Activated T-cell treated with anti-CD3 and anti-CD28 coated beads for 24 hours (primary cell): ENCODE data around the gene RACGAP1.
"Not testable (repeated sequence)": the region's sequence is repeated elsewhere in the genome, so short reads cannot be mapped to it uniquely, and the experiment has no call there.

Experiments used
- DNase-seq: peaks from one replicate; pipeline ENCODE4 v3.0.0-alpha.2; 2020; ENCODE audit warnings: low read depth

The RACGAP1 gene

DNA sequence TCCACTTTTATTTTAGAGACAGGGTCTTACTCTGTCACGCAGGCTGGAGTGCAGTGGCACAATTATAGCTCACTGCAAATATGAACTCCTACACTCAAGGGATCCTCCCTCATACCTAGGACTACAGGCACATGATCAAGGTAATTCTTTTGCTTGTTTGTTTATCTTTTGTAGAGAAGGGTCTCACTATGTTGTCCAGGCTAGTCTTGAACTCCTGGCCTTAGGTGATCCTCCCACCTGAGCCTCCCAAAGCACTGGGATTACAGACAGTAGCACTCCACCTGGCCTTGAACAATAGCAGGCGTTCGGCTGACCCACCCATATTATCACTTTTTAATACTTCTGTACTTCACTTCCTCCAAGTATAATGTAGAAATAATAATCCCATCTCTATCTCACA is 1.4 kb upstream of the RACGAP1 start:
- no peak for DNase-seq

DNA sequence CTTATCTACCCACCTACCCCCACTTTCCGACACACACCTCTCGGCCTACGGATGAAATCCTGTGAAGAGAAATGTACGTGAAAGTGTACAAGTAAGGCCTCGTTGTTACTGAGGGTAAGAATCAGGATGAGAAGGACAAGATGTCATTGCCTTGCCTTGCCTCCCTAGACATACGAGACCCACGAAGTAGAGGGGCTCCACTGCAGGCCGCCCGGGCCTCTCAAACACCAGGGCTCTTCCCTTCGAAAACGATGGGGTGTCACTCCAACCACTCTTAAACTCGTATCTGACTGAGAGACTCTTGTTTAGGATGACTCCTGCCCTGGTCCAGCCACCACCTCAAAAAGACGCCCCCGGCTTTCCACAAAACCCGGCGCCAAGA is 498 bp downstream of the RACGAP1 start:
- DNase-seq, result no peak

DNA sequence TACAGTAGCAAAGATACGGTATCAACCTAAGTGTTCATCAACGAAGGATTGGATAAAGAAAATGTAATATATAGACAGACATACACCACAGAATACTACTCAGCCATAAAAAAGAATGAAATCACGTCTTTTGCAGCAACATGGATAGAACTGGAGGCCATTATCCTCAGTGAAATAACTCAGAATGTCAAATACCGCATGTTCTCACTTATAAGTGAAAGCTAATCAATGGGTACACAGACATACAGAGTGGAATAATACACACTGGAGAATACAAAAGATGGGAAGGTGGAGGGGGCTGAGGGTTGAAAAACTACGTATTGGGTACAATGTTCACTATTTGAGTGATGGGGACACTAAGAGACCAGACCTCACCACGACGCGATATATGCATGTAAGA is 1.1 kb downstream of the RACGAP1 start:
- DNase-seq, result no peak

DNA sequence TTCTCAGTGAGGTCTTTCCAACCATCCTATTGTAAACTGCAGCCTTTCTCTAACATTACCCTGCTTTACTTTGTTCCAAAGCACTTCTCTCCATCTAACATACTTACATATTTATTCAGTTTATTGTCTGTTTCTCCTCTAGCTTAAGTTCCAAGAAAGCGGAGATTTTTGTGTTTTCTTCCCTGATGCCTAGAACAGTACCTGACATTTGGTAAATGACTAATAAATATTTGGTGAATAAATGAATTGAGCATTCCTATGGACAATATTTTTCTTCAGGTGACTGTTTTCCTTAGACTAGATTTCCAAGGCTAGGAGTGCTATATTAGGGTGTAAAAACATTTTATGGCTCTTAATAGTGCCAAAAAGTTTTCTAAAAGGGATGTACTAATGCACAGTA is 2.4 kb downstream of the RACGAP1 start:
- no peak for DNase-seq

DNA sequence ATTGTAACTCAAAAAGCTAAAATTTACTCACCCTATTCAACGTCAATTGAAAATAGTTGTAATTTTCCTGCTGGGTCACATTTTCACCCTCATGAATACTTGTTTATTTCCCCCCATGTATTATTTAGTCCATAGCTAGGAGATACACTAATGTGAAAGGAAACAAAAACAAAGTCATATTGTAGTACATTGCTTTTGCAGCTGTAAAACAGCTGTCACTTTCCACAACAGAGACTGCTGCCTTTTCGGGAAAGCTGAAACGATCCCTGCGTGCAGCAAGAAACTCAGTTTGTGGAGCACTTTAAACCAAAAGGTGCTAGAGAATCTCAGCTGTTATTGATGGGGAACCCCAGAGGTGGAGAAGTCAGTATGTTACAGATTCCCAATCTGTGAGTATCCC is 4.3 kb downstream of the RACGAP1 start:
- no peak for DNase-seq

DNA sequence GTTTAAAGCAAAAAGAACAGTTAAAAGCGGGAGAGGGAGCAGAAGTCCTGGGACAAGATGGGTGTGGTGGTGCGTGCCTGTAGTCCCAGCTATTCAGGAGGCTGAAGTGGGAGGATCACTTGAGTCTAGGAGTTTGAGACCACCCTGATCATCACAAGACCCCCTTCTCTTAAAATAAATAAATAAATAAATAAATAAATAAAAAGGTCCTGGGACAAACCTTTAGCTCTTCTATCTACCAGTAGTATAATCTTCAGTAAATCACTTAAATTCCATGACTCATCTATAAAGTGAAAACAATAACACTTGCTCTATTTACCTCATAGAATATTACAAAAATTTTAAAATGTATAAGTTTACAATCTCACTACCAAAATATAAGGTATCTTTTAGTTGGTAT is 5.8 kb downstream of the RACGAP1 start:
- DNase-seq, result no peak

- DNase-seq, result no peak
Observed at GRCh38 chr12:50018968-50019367, 6.3 kb downstream of the RACGAP1 start.

- no peak for DNase-seq
Observed at GRCh38 chr12:50018154-50018553, 7.1 kb downstream of the RACGAP1 start.

GRCh38 chr12:50017641-50018040 is 7.7 kb downstream of the RACGAP1 start:
- no peak for DNase-seq

DNA sequence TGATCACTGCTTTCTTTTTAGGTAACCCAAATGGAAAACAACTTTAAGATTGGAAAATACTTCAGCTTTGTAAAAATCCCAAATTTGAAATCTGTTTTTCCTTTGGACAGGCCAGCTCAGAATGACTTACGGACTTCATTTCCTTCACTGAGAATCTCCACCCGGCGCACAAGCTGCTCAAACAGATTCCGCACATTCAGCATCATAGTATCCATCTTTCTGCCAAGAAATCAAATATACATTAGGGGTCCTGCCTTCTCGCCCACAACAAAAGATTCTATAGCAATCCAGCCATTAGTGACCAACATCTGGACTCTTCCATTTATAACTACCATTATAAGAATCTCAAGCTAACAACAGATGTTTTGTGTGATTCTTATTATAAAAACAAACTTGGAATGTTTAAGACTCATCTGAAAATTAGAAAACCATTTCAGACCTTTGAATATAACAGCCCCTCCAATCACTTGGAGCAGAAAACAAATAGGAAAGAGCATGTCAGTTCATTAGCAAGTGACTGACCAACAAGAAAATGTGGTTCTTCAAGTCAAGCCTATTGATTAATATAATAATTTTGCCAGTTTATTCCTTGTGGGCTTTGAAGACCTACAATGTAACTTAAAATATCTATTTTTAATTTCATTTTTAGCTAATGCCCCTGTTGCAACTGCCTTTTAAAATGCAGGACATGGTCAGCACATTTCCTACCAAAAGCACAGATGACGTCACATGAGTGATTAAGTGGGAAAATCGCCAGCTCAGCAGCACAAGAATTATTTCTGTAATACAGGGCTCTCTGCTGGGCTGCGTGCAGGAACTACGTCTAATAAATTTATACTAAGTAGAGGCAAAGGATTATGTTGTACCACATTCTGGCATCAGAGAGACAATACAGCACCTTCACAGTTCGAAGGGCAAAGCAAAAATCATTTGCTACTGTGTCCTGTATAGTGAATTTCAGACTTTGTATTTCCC is 8.5 kb downstream of the RACGAP1 start:
- DNase-seq, result no peak

DNA sequence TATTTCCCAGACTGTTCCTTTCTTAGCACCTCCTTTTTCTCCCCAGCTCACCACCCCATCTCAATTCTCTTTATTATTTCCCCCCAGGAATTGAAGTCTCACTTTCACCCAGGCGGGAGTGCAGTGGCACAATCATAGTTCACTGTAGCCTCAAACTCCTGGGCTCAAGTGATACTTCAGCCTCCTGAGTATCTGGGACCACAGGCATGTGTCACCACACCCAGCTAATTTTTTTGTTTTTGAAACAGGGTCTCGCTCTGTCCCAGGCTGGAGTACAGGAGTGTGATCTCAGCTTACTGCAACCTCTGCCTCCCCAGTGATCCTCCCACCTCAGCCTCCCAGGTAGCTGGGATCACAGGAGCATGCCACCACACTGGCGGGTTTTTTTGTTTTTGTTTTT is 11.0 kb downstream of the RACGAP1 start:
- DNase-seq, result no peak

DNA sequence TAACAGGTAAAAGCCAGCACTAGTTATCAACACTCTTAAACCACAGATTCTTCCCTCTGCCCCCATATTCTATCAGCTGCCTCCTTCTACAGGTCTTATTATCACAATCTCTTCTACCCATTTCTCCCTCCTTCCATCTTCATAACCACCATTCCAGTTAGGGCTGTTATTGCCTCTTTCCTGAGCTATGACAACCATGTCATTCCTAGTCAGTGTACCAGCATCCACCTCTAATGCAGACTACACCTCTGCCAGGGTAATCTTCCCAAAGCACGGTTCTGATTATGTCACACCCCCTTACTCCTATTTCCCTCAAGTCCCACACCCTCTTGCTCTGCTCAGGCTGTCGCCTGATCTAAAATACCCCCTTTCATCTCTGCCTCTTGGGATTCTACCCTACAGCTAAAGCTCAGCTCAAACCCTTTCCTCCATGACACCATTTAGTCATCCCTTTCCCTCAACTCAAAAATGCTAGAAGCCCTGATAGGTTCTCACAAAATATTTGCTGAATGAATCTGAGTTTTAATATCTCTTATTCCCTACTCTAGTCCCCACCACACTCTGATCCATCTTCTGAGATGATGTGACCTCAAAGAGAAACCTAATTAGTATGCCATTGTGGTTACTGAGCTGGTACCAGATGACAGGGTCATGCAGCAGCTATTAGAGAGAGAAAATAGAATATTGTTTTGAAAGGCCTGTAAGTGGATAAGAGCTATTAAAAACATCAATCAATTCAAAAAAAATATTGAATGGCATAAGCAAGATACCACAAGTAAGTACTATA is 11.7 kb downstream of the RACGAP1 start:
- DNase-seq, result no peak

DNA sequence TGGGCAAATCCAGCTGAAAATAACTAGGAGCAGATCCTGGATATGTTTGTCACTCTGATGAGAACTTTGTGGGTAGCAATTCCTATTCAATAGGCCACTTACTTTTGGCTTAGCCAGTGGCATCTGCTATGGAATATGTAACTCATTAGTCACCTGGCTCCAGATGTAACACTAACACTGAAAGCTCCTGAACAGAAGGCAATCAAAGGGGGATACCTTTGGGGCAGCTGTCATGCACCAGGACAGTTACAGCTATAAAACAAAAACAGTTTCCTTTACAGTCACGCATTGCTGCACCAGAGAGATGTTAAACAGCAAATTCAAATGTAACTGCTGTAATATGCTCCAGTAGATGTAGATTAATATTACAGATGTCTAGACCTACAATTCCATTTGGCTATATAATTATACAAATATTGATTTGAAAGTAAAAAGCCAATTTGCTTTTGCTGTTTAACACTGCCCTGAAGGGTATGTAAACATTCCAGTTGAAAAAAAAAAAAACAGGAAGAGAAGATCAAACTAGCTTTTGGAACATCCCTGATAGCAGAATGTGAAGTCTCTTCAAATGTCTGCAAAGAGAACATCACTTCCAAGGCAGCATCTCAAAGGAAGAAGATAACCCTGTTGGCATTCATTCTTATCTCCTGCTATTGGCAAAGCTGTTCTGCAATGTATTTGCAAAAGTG is 18.4 kb downstream of the RACGAP1 start:
- no peak for DNase-seq

GRCh38 chr12:50006280-50006679 is 19.0 kb downstream of the RACGAP1 start:
- DNase-seq, result no peak

- no peak for DNase-seq
Observed at GRCh38 chr12:50005175-50005574, 20.1 kb downstream of the RACGAP1 start.

DNA sequence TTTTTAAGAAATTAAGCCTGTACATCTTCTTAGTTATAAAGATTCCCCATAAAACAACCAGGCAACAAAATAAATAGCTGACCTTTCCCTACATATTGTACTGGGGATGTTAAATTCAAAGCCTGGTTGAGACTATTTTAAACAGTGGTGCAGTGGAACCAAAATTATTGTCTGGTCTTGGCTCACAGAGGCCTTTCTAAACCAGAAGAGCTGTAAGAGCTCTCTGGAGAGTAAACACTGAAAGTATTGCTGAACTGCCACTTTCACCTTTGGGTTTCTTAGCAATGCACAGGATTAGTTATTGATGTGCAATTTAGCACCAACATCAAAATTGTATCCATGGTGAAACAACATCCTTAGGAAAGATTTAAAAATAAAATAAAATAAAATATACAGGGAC is 20.6 kb downstream of the RACGAP1 start:
- no peak for DNase-seq

DNA sequence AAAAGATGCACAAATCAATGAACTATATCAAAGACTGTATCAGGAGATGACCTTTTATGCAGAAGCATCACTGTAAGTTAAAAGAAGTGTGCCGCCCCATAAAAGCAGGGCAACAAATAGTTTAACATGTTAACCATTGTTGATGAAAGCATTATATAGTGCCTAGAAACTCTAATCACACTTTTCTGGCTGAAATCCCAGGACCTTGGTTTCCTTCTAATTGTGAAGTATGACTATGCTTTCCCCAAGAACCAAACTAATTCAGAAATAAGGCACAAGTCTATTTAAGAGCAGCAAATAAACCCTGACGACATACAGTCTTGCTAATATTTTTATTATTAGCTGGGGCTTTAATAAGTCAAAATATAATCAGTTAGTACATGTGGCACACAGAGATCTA is 21.7 kb downstream of the RACGAP1 start:
- no peak for DNase-seq

DNA sequence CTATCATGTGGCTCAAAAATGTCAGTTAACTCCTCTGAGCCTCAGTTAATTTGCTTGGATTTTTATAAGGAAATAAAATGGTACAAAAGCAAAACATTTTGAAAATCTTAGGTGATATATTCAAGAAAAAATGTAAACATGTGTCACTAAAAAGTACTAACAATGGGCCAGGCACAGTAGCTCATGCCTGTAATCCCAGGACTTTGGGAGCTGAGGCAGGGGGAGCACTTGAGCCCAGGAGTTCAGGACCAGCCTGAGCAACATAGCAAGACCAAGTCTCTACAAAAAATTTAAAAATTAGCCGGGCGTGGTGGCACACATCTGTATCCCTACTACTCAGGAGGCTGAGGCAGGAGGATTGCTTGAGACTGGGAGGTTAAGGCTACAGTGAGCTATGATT is 26.8 kb downstream of the RACGAP1 start:
- no peak for DNase-seq

DNA sequence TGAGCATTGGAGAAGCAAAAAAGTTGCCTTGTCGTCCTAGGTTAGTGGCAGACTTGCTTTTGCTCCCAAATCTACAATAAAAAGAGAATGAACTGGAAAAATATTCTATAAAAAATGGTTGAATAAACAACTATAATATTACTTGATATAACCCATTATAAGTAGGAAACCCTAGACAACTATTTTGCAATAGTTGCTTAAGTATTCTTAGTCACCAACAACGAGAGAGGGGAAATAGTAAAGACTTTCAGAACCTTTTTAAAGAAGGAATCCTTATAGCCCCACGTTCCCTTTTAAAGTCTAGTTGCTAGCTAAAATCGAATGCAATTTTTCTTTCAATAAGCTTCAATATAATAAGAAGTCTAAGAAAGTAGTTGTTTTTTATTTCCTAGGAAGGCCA is 35.0 kb downstream of the RACGAP1 start:
- DNase-seq, result no peak

DNA sequence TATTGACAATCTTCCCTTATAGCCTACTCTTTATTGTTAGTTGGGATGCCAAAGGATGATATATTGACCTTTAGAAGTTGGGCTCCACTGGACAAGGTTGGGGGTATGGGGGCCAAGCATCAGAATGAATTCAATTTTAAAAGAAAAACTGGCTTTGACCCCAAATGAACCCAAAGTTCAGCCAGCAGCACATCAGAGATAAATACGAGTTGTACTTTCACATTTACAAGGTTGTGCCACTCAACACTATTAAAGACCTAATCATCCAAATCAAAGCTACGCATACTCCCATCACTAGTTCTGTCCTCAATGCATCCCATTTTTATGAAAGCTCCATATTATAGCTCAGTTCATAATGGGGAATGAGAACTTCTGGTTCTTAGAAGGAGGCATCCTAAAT is 35.9 kb downstream of the RACGAP1 start:
- not testable (repeated sequence) for DNase-seq

DNA sequence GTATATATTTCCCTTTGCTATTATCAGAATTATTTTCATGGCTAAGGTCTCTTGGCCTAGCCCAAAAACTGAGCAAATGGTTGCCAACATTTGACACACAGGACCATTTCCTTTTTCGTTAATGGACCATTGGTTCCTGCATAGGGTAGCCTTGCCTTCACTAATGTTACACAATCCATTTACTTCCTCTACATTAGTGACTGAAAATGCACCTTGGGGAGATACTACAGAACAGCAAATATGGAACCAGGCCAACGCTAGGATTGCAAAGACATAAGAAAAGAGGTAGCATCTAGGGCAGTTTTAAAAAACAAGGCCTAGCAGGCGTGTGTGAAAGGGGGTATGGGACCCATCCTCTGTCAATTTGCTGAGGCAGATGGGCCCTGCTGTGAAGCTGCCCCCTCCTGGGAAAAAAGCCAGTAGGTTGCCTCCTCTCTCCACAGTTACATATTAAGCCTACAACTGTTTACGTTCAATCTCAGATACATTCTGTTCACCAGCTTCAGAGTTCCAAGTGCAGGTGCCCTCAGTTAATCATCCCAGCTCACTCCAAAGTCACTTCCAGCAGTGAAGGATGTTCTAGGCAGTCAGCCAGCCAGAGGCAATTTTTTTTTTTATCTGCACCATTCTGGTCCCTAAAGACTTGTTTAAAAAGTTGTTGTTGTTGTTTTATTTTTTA is 37.5 kb downstream of the RACGAP1 start:
- DNase-seq, result no peak

- DNase-seq, result not testable (repeated sequence)
Observed at GRCh38 chr12:49986476-49986875, 38.8 kb downstream of the RACGAP1 start.
